ENCODE results near the gene SAMM50. TPM values are rescaled to one million over a fixed set of nuclear protein-coding genes. Genes with fewer than 3 reads are reported as not detected.

Gene SAMM50
- total and polyA plus RNA-seq, 4 donors, result 19.2 to 30.1 (median 26.0) TPM

- 48% methylated on average over 7 of the region's 7 CpGs for WGBS
- Histone ChIP-seq H3K27me3 (ENCODE audit: control insufficient read depth in 4 of 4, insufficient read depth in 4 of 4, low read length in 3 of 4) (no peaks in the 10 kb centered on the region), H3K9ac (ENCODE audit: low read depth in 1 of 2, low read length in 2 of 2) (peak overlapping the region in 1 of 2 donors; percentile 73), H3K4me1 (ENCODE audit: control insufficient read depth in 4 of 4, insufficient read depth in 4 of 4, low read length in 3 of 4) (peaks cover 6 to 33% (median 22%) of the 10 kb centered on the region in 4 donors), H3K36me3 (ENCODE audit: control insufficient read depth in 4 of 4, insufficient read depth in 3 of 4, low read depth in 1 of 4, low read length in 3 of 4) (no peaks in the 10 kb centered on the region), H3K27ac (ENCODE audit: low read depth in 1 of 2, low read length in 2 of 2) (no peak overlapping the region), H3K9me3 (ENCODE audit: control insufficient read depth in 4 of 4, low read length in 3 of 4) (no peaks in the 10 kb centered on the region), H3K4me3 (ENCODE audit: low read depth in 1 of 3, low read length in 3 of 3) (peak overlapping the region; percentile 76 to 97 (median 79))
- no peak for DNase-seq (ENCODE audit: low spot score)
- TF ChIP-seq NR2F2 (IDR thresholded peaks at IDR 0.05), result no peak
- TF ChIP-seq MAX (IDR thresholded peaks at IDR 0.05), result no peak
- TF ChIP-seq RAD21 (IDR thresholded peaks at IDR 0.05), result no peak
- no peak for TF ChIP-seq TAF1 (conservative IDR thresholded peaks at IDR 0.05)
- no peak for TF ChIP-seq HNF4A (conservative IDR thresholded peaks at IDR 0.05)
- no peak for TF ChIP-seq SP1 (IDR thresholded peaks at IDR 0.05)
Observed at GRCh38 chr22:43953988-43954785, 1.1 kb upstream of the SAMM50 start.

- H3K4me3 ChIP-seq (ENCODE audit: low read depth in 1 of 3, low read length in 3 of 3), result peak overlapping the region; percentile 76 to 97 (median 79)
- TF ChIP-seq ZBTB33 (IDR thresholded peaks at IDR 0.05) (no peak), HNF4G (IDR thresholded peaks at IDR 0.05) (no peak), SP1 (IDR thresholded peaks at IDR 0.05) (no peak)
- no peaks in the 10 kb centered on the region for H3K9me3 ChIP-seq (ENCODE audit: control insufficient read depth in 4 of 4, low read length in 3 of 4)
- peak overlapping the region; percentile 69 to 73 for H3K9ac ChIP-seq (ENCODE audit: low read depth in 1 of 2, low read length in 2 of 2)
- DNase-seq (ENCODE audit: low spot score), result no peak
- 29% methylated on average over 17 of the region's 17 CpGs for WGBS
- peak overlapping the region; percentile 67 to 87 for H3K27ac ChIP-seq (ENCODE audit: low read depth in 1 of 2, low read length in 2 of 2)
- H3K36me3 ChIP-seq (ENCODE audit: control insufficient read depth in 4 of 4, insufficient read depth in 3 of 4, low read depth in 1 of 4, low read length in 3 of 4), result no peaks in the 10 kb centered on the region
- H3K27me3 ChIP-seq (ENCODE audit: control insufficient read depth in 4 of 4, insufficient read depth in 4 of 4, low read length in 3 of 4), result no peaks in the 10 kb centered on the region
- peaks cover 6 to 33% (median 22%) of the 10 kb centered on the region in 4 donors for H3K4me1 ChIP-seq (ENCODE audit: control insufficient read depth in 4 of 4, insufficient read depth in 4 of 4, low read length in 3 of 4)
Observed at GRCh38 chr22:43955883-43956782, 891 bp downstream of the SAMM50 start.

GRCh38 chr22:43956805-43957463 is 1.7 kb downstream of the SAMM50 start:
- 35% methylated on average over 9 of the region's 9 CpGs for WGBS
- H3K9me3 ChIP-seq (ENCODE audit: control insufficient read depth in 4 of 4, low read length in 3 of 4), result no peaks in the 10 kb centered on the region
- no peak overlapping the region for H3K27ac ChIP-seq (ENCODE audit: low read depth in 1 of 2, low read length in 2 of 2)
- H3K27me3 ChIP-seq (ENCODE audit: control insufficient read depth in 4 of 4, insufficient read depth in 4 of 4, low read length in 3 of 4), result no peaks in the 10 kb centered on the region
- peaks cover 6 to 33% (median 22%) of the 10 kb centered on the region in 4 donors for H3K4me1 ChIP-seq (ENCODE audit: control insufficient read depth in 4 of 4, insufficient read depth in 4 of 4, low read length in 3 of 4)
- no peaks in the 10 kb centered on the region for H3K36me3 ChIP-seq (ENCODE audit: control insufficient read depth in 4 of 4, insufficient read depth in 3 of 4, low read depth in 1 of 4, low read length in 3 of 4)
- no peak for DNase-seq (ENCODE audit: low spot score)
- no peak overlapping the region for H3K9ac ChIP-seq (ENCODE audit: low read depth in 1 of 2, low read length in 2 of 2)
- peak overlapping the region in 1 of 3 donors; percentile 76 for H3K4me3 ChIP-seq (ENCODE audit: low read depth in 1 of 3, low read length in 3 of 3)
- TF ChIP-seq HNF4A (conservative IDR thresholded peaks at IDR 0.05), result peak in 1 of 2 donors; percentile 7
- TF ChIP-seq REST (IDR thresholded peaks at IDR 0.05), result no peak
- TF ChIP-seq SP1 (IDR thresholded peaks at IDR 0.05), result no peak
- no peak for TF ChIP-seq EGR1 (IDR thresholded peaks at IDR 0.05; ENCODE audit: low read depth in 2 of 2)
- no peak for TF ChIP-seq TAF1 (conservative IDR thresholded peaks at IDR 0.05)
- peak; percentile 62 for TF ChIP-seq YY1 (IDR thresholded peaks at IDR 0.05)
- TF ChIP-seq FOXA1 (IDR thresholded peaks at IDR 0.05), result no peak
- no peak for TF ChIP-seq NR2F2 (IDR thresholded peaks at IDR 0.05)
- TF ChIP-seq RXRA (IDR thresholded peaks at IDR 0.05), result peak; percentile 10 to 12
- TF ChIP-seq MAX (IDR thresholded peaks at IDR 0.05), result no peak

All from liver (tissue), 9 donors.